HT-29 (cell line): ENCODE data around the gene CHCHD1. TPM values are rescaled to one million over a fixed set of nuclear protein-coding genes. Genes with fewer than 3 reads are reported as not detected.
A peak's percentile ranks its signal among the peaks of the same experiment; 100 is the strongest.
"Not testable (repeated sequence)": the region's sequence is repeated elsewhere in the genome, so short reads cannot be mapped to it uniquely, and the experiment has no call there.

ENCODE experiments used
- DNase-seq: peaks from one replicate; pipeline ENCODE4 v3.0.0-alpha.2; 2015; ENCODE audit warnings: low spot score
- total RNA-seq: library from RNA; depleted of rRNA; stranded (reverse); fragments of >200 nt; shearing (Covaris generic); gene quantifications from 2 replicates; pipeline ENCODE4 v1.2.3, GENCODE V29; 2014

Gene CHCHD1
- total RNA-seq, 1 experiment from 2014 or later: 57.6 TPM

- DNase-seq: no peak
Observed at GRCh38 chr10:73768881-73769280, 13.0 kb upstream of the CHCHD1 start.

- DNase-seq: no peak
Observed at GRCh38 chr10:73769396-73769795, 12.5 kb upstream of the CHCHD1 start.

GRCh38 chr10:73771722-73772280 lies 10.0 kb upstream of the CHCHD1 start:
- peak; percentile 81 for DNase-seq

DNA sequence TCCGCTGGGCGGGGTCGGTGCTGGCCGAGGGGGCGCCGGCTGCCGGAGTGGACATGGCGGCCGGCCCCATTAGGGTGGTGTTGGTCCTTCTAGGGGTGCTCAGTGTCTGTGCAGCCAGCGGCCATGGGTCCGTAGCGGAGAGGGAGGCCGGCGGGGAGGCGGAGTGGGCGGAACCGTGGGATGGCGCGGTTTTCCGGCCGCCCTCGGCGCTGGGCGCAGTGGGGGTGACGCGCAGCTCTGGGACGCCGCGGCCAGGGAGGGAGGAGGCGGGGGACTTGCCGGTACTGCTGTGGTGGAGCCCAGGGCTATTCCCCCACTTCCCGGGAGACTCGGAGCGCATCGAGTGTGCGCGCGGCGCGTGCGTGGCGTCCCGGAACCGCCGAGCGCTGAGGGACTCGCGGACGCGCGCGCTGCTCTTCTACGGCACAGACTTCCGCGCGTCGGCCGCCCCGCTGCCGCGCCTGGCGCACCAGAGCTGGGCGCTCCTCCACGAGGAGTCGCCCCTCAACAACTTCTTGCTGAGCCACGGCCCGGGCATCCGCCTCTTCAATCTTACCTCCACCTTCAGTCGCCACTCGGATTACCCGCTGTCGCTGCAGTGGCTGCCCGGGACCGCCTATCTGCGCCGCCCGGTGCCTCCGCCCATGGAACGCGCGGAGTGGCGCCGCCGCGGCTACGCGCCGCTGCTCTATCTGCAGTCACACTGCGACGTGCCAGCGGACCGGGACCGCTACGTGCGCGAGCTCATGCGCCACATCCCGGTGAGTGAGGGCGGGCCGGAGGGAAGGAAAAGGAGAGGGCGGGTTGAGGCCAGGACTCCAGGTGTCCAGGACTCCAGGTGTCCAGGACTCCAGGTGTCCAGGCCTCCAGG lies 9.3 kb upstream of the CHCHD1 start:
- DNase-seq: peak; percentile 85

GRCh38 chr10:73773152-73773879 lies 8.5 kb upstream of the CHCHD1 start:
- DNase-seq: no peak

DNA sequence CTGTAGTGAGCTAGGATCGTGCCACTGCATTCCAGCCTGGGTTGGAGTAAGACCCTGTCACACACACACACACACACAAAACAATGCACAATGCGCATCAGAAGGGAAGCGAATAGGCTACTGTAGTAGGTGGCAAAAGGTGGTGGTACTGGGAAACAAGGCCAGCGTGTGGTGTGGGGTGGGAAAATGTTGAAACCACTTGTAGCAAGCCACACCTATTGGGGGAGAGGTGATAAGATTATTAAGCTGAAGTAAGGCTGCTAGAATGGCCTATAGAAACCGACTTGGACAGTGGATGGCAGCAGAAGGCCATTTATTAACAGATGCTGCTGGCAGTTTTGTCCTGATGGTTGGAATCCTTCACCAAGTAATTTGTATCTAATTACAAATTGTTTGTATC lies 7.2 kb upstream of the CHCHD1 start:
- DNase-seq: peak; percentile 67

DNA sequence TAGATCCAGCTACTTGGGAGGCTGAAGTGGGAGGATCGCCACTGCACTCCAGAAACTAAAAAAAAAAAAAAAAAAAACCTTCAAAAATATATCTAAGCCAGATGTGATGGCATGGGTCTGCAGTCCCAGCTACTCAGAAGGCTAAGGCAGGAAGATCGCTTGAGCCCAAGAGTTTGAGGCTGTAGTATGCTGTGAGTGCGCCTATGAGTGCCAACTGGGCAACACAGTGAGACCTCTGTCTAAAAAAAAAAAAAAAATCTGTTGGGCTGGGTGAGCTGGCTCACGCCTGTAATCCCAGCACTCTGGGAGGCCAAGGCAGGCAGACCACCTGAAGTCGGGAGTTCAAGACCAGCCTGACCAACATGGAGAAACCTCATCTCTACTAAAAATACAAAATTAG lies 2.8 kb upstream of the CHCHD1 start:
- no peak for DNase-seq

DNA sequence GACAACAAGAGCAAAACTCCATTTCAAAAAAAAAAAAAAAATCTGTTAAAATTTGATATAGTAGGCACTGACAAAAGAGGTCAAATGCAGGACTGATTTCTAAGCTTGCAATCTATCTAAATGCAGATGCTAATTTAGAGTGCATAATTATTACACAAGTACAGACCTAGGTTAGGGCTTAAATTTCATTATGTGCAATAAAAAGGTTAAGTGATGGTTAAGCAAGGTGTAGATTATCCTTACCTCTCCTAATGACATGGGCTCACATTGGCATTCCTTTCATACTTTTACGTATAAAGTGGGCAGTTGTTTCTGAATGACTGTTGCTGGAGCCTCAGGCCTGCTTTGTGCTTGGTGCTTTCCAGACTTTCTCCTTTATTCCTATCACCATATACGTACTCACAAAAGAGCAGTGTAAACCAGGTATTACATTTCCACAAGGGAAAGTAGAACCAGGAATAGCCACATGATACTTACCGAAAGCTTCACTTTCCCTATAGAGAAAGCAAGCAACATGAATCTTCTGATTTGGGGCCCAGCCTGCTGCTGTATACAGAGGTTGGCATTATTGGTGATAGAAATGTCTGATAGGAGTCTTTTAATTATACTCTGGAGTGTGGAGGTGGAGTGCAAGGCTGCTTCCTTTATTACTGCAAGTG lies 2.2 kb upstream of the CHCHD1 start:
- DNase-seq: no peak

- no peak for DNase-seq
Observed at GRCh38 chr10:73780301-73780700, 1.5 kb upstream of the CHCHD1 start.

DNA sequence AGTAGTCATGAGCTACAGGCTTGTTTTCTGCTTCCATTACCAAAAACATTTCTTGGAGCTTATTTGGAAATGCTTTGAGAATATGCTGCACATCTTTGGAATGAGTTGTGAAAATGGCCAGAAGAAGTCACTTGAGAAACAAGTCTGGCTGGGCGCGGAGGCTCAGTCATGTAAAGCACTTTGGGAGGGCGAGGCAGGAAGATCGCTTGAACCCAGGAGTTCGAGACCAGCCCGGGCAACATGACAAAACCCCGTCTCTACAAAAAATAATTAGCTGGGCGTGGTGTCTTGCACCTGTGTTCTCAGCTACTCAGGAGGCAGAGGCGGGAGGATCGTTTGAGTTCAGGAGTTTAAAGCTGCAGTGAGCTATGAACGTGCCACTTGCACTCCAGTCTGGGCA lies 882 bp upstream of the CHCHD1 start:
- no peak for DNase-seq

GRCh38 chr10:73781548-73781878 lies 335 bp upstream of the CHCHD1 start:
- no peak for DNase-seq

DNA sequence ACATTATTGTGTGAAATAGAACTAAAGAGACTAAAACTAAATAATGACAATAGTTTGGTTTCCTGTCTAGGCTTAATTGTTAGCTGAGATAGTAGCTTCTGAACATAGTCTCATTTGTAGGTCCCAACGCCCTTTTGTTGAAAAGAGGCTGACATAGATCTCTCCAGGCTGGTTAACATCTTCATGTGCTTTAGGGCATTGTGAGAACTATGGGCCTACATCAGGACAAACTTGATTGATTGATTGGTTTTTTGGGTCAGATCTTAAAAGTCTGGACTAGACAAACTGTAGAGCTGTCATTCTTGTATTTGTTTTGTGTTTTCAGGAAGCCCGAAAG lies 869 bp downstream of the CHCHD1 start:
- DNase-seq: no peak

DNA sequence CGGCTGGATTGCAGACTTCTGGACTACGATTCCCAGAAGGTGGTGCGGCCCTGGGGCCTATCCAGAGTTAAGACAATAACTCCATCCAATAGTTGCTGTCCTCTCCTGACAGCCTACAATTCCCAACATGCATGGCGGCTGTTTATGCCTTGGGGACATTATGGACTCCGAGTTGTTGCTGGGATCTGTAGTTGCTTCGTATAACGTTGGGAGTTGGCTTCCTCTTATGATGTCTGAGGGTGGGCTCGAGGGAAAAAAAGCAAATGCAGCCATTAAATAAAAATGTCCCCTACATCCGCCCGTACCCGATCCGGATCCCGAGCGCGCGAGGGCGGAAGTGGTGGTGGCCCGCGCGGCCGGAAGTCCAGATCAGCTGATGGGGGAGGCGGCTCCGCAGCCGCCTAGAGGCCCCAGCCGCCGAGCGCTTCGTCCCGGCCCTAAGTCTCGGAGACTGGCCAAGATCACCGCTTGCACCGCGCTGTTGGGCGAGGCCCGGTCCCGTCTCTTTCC lies 3.4 kb downstream of the CHCHD1 start, which contains the start of gene ZSWIM8:
TSS of gene ZSWIM8 (plus strand) at position 396 of the 510 bp plus-strand sequence. CDS start 273 bp downstream, outside the sequence.
- peak; percentile 94 for DNase-seq

GRCh38 chr10:73785721-73786511 lies 4.1 kb downstream of the CHCHD1 start:
- DNase-seq: peak; percentile 62

DNA sequence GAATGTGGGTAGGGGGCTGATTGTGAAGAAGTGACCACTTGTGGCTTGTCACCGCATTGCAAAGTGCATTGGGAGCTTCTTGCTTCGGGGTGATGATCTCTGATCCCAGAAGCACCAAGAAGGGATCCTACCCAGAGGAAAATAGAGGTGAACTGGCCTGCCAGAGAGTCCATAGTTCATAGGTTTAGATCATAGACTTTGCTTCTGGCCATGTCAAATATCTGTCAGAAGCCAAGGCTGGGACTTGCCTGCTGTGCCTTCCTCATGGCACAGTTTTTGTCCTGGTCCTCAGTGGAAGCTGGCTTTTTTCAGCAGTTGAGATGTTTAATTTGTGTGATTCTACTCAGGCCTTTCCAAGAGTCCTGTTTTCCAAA lies 4.7 kb downstream of the CHCHD1 start:
- DNase-seq: no peak

DNA sequence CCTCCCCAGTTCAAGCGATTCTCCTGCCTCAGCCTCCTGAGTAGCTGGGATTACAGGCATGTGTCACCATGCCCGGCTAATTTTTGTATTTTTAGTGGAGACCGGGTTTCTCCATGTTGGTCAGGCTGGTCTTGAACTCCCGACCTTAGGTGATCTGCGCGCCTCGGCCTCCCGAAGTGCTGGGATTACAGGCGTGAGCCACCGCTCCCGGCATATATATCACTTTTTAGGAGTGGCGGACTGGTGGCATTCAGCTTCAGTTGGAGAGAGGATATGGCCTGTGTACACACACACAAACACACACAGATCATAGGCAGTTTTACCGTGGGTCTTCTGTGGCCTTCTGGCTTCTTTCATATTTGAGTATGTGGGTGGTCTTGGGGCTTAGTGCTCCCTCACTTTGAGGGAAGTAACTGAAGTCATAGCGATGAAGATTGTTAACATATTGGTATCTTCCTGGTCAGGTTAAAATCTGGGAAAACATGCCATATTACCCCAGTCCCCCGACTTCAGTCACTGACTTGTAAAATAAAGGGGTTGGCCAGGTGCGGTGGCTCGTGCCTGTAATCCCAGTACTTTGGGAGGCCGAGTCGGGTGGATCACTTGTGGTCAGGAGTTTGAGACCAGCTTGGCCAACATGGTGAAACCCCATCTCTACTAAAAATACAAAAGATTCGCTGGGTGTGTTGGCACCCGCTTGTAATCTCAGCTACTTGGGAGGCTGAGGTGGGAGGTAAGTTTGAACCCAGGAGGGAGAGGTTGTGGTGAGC lies 5.4 kb downstream of the CHCHD1 start:
- DNase-seq: not testable (repeated sequence)

DNA sequence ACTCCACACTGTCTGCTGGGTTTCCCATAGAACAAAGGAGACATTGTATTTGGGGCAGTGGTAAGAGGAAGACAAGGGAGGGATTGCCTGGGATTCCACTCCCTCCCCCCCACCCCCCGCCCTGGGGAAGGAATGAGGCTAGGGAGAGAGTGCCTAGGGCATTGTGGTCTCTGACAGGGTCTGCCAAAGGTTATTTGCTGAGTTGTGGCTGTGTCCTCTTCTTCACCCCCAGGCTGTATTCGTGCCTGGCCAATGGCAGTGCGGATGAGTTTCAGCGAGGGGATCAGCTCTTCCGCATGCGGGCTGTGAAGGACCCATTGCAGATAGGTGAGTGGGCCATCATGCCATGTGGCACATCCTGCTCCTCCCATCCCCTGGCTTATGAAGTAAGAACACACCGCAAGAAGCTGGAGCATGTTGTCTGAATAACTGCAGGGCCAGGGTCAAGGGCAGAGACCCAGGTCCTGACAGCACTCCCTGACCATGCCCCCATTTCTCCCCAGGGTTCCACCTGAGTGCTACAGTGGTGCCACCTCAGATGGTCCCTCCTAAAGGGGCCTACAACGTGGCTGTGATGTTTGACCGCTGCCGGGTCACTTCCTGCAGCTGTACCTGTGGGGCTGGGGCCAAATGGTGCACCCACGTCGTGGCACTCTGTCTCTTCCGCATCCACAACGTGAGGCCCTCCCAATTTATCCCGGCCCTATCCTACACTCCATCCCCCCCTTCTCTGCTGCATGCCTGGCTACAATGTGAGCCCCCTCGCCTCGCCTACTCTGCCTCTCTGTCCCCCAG lies 7.2 kb downstream of the CHCHD1 start:
- DNase-seq: no peak

DNA sequence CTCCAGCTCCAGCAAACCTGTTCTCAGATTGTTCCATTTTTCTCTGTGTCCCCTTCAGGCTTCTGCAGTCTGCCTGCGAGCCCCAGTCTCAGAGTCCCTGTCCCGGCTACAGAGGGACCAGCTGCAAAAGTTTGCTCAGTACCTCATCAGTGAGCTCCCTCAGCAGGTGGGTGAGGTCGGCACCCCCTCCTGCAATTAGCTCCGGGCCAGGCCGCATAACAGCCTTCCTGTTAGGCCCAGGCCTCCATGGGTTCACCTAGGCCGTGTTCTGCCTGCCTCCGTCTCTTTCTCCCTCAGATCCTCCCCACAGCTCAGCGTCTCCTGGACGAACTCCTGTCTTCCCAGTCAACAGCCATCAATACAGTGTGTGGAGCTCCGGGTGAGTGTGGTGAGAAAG lies 7.8 kb downstream of the CHCHD1 start:
- DNase-seq: no peak

DNA sequence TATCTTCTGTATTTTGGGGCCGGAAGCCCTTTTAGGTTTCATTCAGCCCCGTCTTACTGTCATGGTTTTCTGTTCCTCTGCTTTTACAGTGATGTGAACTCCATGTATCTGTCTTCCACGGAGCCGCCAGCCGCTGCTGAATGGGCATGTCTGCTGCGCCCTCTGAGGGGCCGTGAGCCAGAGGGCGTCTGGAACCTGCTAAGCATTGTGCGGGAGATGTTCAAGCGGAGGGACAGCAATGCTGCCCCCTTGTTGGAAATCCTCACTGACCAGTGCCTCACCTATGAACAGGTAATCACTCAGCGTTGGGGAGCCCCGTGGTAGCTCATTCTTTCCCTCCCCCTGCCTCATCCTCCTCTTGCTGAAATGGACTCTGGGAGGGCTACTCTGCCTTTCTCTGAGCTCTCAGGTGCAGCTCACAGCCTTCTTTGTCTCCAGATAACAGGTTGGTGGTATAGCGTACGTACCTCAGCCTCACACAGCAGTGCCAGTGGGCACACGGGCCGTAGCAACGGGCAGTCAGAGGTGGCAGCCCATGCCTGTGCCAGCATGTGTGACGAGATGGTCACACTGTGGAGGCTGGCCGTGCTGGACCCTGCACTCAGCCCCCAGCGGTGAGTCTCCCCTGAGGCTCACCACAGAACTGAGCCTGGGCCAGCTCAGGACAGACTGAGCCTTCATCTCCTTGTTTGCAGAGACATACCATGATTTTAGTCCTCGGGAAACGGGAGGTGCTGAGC lies 9.2 kb downstream of the CHCHD1 start:
- no peak for DNase-seq
